ENCODE data around the gene HSPB2. TPM values are rescaled to one million over a fixed set of nuclear protein-coding genes. Genes with fewer than 3 reads are reported as not detected.

The HSPB2 gene
- total and polyA plus RNA-seq, 10 of the 15 experiments (the other 5 are each of a cell fraction or from before 2014, with no cell fraction given): not detected

DNA sequence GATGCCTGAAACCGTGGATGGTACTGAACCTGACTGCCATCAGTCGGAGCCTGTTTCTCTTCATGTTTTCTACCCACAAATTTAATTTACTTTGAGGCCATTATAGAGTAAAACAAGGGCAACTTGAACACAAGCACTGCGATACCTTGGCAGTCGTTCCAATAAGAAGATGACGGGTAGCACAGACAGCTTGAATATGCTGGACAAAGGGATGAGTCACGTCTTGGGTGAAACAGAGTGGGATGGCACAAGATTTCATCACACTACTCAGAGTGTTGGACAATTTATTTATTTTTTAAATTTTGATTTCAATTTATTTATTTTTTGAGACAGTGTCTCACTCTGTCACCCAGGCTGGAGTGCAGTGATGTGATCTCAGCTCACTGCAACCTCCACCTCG, 30.3 kb downstream of the HSPB2 start:
- ChIA-PET POLR2A (interaction anchor here (0.6 kb wide), 2 partner anchors 17 to 383 kb away, joined by 3 to 4 read pairs; no protein-coding TSS in a partner anchor), CTCF (interaction anchor here (0.6 to 2.0 kb wide), 4 partner anchors 11 to 599 kb away, joined by 3 to 8 read pairs (median 4); no protein-coding TSS in a partner anchor), SMC1A (ENCODE audit: uncharacterized antibody, unreplicated experiment) (no interaction called here), RAD21 (ENCODE audit: unreplicated experiment) (no interaction called here)
- no peak overlapping the region for H3K4me3 ChIP-seq
- intact Hi-C loops (cut with micrococcal nuclease; ENCODE audit: unreplicated experiment): no loop called here
- 73% methylated on average over 7 of the region's 7 CpGs for WGBS (ENCODE audit: insufficient coverage, insufficient replicate concordance, low lambda C conversion rate, missing lambda C conversion rate)
- no peaks in the 10 kb centered on the region for H3K36me3 ChIP-seq (ENCODE audit: control insufficient read depth in 2 of 2, insufficient read depth in 2 of 2, low read length in 1 of 2)
- FAIRE-seq (no peak), DNase-seq (ENCODE audit: low read depth, low spot score) (no peak), ATAC-seq (no peak)
- no peaks in the 10 kb centered on the region for H3K79me2 ChIP-seq (ENCODE audit: control insufficient read depth, insufficient read depth, low read length)
- H3K27ac ChIP-seq (ENCODE audit: control insufficient read depth, insufficient read depth): no peak overlapping the region
- no peaks in the 10 kb centered on the region for H3K9me3 ChIP-seq (replicated peaks; ENCODE audit: control insufficient read depth, insufficient read depth, low read length)
- H3K27me3 ChIP-seq (replicated peaks in 1 of 2; ENCODE audit: control insufficient read depth in 2 of 2, insufficient read depth in 2 of 2, low read length in 1 of 2): no peaks in the 10 kb centered on the region
- no peaks in the 10 kb centered on the region for H4K20me1 ChIP-seq (ENCODE audit: control insufficient read depth, insufficient read depth)
- no peak overlapping the region for H2AFZ ChIP-seq (ENCODE audit: control insufficient read depth, low read depth, low read length)
- peaks cover 21% of the 10 kb centered on the region for H3K4me1 ChIP-seq (ENCODE audit: control insufficient read depth, insufficient read depth, low read length)
- no peak overlapping the region for H3K9ac ChIP-seq (ENCODE audit: control insufficient read depth, insufficient read depth, low read length)
- in situ Hi-C loops (cut with MboI): loop anchor here (10.0 kb wide), 1 partner anchor 58 kb away; no protein-coding TSS in a partner anchor
- BruUV-seq (replicated peaks): no TSS peak
- no peak overlapping the region for H3K4me2 ChIP-seq (ENCODE audit: control insufficient read depth, insufficient read depth)
- TF ChIP-seq, protein P1, sequence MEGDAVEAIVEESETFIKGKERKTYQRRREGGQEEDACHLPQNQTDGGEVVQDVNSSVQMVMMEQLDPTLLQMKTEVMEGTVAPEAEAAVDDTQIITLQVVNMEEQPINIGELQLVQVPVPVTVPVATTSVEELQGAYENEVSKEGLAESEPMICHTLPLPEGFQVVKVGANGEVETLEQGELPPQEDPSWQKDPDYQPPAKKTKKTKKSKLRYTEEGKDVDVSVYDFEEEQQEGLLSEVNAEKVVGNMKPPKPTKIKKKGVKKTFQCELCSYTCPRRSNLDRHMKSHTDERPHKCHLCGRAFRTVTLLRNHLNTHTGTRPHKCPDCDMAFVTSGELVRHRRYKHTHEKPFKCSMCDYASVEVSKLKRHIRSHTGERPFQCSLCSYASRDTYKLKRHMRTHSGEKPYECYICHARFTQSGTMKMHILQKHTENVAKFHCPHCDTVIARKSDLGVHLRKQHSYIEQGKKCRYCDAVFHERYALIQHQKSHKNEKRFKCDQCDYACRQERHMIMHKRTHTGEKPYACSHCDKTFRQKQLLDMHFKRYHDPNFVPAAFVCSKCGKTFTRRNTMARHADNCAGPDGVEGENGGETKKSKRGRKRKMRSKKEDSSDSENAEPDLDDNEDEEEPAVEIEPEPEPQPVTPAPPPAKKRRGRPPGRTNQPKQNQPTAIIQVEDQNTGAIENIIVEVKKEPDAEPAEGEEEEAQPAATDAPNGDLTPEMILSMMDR (IDR thresholded peaks at IDR 0.05 in 2 of 3, conservative IDR thresholded peaks at IDR 0.05 in 1 of 3; ENCODE audit: control insufficient read depth in 2 of 3, extremely low read depth in 1 of 3, insufficient read depth in 1 of 3, low read depth in 3 of 3, low read length in 3 of 3): no peak
- TF ChIP-seq, protein P2, sequence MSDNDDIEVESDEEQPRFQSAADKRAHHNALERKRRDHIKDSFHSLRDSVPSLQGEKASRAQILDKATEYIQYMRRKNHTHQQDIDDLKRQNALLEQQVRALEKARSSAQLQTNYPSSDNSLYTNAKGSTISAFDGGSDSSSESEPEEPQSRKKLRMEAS (IDR thresholded peaks at IDR 0.05; ENCODE audit: low read depth, low read length): no peak
- TF ChIP-seq, protein P3, sequence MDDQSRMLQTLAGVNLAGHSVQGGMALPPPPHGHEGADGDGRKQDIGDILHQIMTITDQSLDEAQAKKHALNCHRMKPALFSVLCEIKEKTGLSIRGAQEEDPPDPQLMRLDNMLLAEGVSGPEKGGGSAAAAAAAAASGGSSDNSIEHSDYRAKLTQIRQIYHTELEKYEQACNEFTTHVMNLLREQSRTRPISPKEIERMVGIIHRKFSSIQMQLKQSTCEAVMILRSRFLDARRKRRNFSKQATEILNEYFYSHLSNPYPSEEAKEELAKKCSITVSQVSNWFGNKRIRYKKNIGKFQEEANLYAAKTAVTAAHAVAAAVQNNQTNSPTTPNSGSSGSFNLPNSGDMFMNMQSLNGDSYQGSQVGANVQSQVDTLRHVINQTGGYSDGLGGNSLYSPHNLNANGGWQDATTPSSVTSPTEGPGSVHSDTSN (IDR thresholded peaks at IDR 0.05; ENCODE audit: insufficient replicate concordance, low read depth, low read length): no peak
- no peak for TF ChIP-seq NBN (IDR thresholded peaks at IDR 0.05)
- TF ChIP-seq BHLHE40 (IDR thresholded peaks at IDR 0.05; ENCODE audit: borderline replicate concordance in 1 of 2, low read depth in 2 of 2, low read length in 1 of 2): no peak
- no peak for TF ChIP-seq RFX5 (IDR thresholded peaks at IDR 0.05; ENCODE audit: low read depth, low read length)
- TF ChIP-seq POLR2AphosphoS2 (IDR thresholded peaks at IDR 0.05; ENCODE audit: low read depth, low read length): no peak
- TF ChIP-seq NR2C1 (IDR thresholded peaks at IDR 0.05): no peak
- TF ChIP-seq ZSCAN29 (IDR thresholded peaks at IDR 0.05): no peak
- no peak for TF ChIP-seq NR2F1 (conservative IDR thresholded peaks at IDR 0.05)
- no peak for TF ChIP-seq ETV6 (conservative IDR thresholded peaks at IDR 0.05 in 1 of 2, IDR thresholded peaks at IDR 0.05 in 1 of 2; ENCODE audit: borderline replicate concordance in 1 of 2, low read depth in 1 of 2)
- TF ChIP-seq, protein P4, sequence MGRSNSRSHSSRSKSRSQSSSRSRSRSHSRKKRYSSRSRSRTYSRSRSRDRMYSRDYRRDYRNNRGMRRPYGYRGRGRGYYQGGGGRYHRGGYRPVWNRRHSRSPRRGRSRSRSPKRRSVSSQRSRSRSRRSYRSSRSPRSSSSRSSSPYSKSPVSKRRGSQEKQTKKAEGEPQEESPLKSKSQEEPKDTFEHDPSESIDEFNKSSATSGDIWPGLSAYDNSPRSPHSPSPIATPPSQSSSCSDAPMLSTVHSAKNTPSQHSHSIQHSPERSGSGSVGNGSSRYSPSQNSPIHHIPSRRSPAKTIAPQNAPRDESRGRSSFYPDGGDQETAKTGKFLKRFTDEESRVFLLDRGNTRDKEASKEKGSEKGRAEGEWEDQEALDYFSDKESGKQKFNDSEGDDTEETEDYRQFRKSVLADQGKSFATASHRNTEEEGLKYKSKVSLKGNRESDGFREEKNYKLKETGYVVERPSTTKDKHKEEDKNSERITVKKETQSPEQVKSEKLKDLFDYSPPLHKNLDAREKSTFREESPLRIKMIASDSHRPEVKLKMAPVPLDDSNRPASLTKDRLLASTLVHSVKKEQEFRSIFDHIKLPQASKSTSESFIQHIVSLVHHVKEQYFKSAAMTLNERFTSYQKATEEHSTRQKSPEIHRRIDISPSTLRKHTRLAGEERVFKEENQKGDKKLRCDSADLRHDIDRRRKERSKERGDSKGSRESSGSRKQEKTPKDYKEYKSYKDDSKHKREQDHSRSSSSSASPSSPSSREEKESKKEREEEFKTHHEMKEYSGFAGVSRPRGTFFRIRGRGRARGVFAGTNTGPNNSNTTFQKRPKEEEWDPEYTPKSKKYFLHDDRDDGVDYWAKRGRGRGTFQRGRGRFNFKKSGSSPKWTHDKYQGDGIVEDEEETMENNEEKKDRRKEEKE (IDR thresholded peaks at IDR 0.05): no peak
- TF ChIP-seq ATF7 (IDR thresholded peaks at IDR 0.05; ENCODE audit: low read depth): no peak
- TF ChIP-seq PAX8 (IDR thresholded peaks at IDR 0.05): no peak
- TF ChIP-seq HCFC1 (IDR thresholded peaks at IDR 0.05; ENCODE audit: low read length): no peak
- no peak for TF ChIP-seq POLR2A (IDR thresholded peaks at IDR 0.05; ENCODE audit: low read depth, low read length)
